ENCODE results near the gene P2RY8.
"Not testable (repeated sequence)": the region's sequence is repeated elsewhere in the genome, so short reads cannot be mapped to it uniquely, and the experiment has no call there.

Gene P2RY8

GRCh38 chrX:1518512-1518911 lies 18.5 kb downstream of the P2RY8 start:
- no peak for FAIRE-seq

DNA sequence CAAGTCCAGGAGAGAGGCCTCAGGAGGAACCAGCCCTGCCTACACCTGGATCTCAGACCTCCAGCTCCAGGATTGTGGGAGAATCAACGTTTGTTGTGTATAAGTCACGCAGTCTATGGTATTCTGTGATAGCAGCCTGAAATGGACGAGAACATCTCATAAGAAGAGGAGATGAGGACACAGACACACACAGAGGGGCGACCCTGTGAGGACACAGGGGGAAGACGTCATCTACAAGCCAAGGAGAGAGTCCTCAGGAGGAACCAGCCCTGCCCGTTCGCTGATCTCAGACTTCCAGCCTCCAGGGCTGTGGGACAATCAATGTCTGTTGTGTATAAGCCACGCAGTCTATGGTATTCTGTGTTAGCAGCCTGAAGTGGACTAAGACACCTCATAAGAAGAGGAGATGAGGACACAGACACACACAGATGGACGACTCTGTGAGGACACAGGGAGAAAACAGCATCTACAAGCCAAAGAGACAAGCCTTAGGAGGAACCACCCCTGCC lies 20.3 kb downstream of the P2RY8 start:
- no peak for FAIRE-seq

- no peak for FAIRE-seq
These were observed 25.2 kb downstream of the P2RY8 start for GRCh38 chrX:1511829-1512228.

DNA sequence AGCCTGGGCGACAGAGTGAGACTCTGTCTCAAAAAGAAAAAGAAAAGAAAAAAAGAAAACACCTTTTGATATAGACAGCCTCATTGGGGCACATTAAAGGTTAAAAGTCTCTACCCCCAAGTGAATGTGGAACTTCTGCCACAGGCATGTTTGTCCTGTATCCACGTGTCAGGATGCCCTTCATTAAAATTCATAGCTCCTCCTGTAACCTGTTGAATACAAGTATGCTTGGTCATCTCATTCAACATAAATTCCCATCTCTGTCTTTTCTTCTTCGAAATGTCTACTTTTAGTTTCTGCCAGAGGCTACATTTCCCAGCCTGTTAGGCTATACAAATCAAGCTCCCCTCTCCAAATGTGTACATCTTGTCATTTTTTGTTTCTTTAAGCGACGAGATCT lies 25.8 kb downstream of the P2RY8 start:
- FAIRE-seq: no peak

GRCh38 chrX:1507511-1508463 lies 29.2 kb downstream of the P2RY8 start:
- no peak for FAIRE-seq

DNA sequence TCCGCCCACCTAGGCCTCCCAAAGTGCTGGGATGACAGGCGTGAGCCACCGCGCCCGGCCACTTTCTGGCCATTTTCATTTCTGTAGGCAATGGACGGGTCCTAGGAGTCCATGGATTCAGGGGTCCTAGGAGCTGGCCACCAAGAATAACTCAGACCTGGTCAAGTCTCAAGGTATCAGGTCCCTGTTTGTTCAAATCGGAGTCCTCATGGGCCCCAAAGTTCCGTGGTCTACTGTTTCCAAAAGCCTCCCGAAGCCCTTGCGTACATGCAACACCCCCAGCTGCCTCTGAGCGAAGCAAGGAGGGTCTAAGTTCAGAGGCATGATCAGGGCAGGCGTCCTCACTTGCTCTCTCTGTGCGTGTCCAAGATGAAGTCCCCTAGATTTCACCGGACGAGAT lies 30.1 kb downstream of the P2RY8 start:
- FAIRE-seq: no peak

DNA sequence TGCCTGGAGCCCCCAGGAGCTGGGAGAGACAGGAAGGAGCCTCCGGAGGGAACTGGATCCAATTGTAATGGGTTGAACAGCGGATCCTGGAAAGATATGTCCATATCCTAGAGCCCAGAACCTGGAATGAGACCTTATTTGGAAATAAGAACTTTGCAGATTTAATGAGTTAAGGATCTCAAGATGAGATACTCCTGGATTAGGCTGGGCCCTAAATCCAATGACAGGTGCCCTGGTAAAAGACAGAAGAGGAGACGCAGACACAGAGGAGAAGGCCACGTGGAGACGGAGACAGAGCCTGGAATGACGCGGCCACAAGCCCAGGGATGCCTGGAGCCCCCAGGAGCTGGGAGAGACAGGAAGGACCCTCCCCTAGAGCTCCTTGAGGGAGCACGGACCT lies 34.1 kb downstream of the P2RY8 start:
- FAIRE-seq: no peak

DNA sequence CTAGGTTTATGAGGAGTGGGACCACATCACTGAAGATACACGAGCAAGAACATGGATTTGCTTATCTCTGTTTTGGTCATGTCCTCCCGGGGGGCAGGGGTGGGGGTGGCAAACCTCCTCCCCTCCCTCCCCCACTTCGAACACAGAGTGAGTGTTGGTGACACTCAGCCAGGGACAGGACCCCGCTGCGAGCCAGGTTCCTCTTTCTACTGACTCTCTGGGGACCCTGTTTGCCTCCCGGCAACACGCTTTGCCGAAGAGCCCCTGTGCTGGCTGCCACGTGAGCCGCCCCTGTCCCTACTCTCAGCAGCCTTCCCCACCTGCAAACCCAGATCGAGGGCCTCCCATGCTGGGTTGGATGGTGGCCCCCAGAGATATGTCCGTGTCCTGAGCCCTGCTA lies 34.7 kb downstream of the P2RY8 start:
- no peak for FAIRE-seq

DNA sequence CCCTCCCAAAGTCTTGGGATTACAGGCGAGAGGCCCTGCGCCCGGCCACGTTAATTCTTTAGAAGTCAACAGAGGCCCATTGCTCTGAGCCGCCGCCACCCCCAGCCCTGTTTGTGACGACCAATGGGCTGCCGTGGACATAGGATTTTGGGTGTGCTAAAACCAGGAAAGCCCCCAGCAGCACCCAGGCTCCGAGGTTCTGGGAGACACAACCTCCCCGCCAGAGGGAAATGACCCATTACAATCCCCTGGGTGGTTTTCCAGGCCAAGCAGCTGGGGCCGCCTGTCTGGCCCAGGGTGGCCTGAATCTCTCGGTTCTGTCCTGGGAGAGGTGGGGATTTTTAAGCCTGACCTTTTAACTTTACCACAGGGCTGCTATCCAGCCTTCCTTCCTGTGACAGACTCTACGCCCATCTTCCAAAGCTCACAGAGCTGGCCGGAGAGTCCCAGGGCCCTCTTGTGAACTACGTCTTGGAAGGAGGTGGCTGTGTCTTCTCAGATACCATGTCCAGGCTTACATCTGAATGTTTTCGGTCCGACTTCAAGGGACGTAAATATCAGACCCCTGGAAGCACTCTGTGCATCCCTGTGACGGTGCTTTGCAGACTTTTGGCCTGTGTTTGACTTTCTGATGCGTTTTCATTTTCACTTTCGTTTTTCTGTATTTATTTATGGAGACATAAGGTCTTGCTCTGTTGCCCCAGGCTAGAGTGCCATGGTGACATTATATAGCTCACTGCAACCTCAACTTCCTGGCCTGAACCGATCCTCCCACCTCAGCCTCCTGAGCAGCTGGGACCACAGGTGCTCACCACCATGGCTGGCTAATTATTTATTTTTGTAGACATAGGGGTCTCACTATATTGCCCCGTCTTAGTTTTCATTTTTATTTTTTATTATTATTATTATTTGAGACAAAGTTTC lies 36.0 kb downstream of the P2RY8 start:
- FAIRE-seq: no peak

GRCh38 chrX:1496076-1496475 lies 40.9 kb downstream of the P2RY8 start:
- no peak for FAIRE-seq

DNA sequence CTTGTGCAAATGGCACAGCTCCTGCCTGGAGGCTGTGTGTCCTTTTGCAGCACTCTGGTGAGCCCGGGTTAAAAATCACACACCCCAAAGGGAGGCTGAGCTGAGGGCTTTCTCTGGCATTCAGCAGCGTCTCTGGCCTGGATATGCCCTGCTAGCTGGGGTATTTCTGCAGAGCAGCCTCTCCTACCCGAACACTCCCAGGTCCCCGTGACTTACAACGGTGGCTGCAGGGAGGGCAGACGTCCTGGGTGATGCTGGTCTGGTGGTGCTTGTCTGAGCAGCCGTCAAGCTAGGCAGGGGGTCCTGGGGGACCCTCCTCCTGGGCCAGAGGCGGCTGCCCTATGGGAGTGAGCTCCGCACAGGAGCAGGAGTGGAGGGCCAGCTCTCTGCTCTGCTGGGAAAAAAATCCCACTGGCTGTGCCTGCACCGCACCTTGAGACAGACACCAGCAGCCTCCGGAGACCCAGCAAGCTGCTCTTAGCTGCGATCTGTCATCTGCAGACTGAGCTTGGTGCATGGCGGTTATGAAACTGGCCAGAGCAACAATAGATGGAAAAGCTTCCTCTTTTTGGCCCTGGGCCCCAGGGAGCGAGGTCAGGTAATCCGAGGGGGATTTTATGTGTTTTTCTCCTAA lies 43.0 kb downstream of the P2RY8 start:
- FAIRE-seq: no peak

GRCh38 chrX:1493412-1493811 lies 43.6 kb downstream of the P2RY8 start:
- FAIRE-seq: no peak

DNA sequence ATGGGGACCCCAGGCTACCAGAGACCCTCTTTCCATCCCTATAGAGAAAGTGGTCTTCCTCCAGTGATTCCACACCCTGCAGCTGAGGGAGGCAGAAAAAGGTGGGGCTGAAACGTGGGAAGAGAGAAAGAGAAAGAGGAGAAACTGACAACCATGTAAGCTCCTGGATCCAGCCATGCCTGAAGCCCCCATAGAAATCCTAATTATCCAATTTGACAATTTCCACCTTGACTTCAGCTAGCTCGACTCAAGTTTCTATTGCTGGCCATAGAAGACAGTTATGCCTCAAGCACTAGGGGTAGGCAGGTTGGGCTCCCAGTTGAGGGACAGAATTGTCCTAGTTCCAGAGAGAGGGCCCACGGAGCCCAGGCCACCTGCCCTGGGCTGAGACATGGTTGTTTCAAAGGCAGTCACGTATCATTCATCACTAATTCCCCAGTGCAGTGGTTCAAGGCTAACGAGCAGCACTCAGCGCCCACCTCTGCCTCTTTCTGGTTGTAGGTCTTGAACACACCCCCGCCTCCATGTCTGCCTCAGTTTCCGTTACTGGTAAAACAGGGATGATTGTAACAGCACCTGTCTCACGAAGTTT lies 44.5 kb downstream of the P2RY8 start:
- no peak for FAIRE-seq

- FAIRE-seq: no peak
These were observed 45.1 kb downstream of the P2RY8 start for GRCh38 chrX:1491851-1492349.

- not testable (repeated sequence) for FAIRE-seq
These were observed 45.7 kb downstream of the P2RY8 start for GRCh38 chrX:1491248-1491647.

GRCh38 chrX:1490723-1491122 lies 46.3 kb downstream of the P2RY8 start:
- FAIRE-seq: not testable (repeated sequence)

GRCh38 chrX:1489354-1489753 lies 47.6 kb downstream of the P2RY8 start:
- FAIRE-seq: not testable (repeated sequence)

- FAIRE-seq: no peak
These were observed 48.2 kb downstream of the P2RY8 start for GRCh38 chrX:1488745-1489144.

DNA sequence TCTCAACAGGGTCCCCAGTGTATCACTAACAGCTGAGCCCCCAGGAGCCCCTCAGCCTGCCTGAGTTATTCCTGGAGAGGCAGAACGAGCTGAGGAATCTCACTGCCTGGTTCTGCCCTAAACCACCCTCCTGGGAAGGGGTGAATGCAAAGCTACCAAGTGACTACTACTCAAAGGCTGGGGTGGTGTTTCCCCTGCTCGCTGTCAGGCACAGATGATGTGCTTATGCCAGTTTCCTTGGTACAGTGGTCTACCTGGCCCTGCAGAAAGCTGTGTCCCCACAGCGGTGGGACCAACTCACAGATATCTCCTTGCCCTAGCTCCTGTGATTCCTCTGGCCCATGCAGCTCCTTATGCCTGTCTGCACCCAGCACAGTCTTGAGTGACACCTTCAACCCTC lies 48.8 kb downstream of the P2RY8 start:
- no peak for FAIRE-seq

- no peak for FAIRE-seq
These were observed 49.6 kb downstream of the P2RY8 start for GRCh38 chrX:1487401-1487800.

DNA sequence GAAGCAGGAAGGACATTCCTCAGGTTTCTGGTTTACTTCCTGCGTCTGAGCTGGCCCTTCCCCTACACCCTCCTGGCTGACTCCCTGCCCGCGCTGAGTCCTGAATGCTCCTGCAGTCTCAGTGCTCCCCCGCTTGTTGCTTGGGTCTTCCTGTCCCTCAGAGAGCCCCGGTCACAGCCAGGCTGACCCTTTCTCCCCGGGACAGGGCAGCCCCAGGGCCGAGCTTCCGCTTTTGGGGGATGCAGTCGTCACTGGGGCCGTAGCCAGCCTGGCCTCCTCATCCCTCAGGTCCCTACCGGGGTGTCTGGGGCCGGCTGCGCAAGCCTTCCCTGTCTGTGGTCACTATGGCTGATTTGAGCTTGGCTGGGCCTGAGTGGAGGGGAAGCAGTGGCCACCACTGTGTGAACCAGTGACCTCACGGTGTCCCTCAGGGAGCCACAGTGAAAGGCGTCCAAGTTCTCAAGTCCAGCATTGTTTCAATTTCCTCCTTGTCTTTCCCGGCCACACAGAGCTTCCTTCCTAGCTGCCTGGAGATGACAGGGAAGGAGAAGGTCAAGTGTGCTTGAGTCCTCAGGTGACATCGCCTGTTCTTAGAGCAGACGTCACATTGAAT lies 50.1 kb downstream of the P2RY8 start:
- no peak for FAIRE-seq

GRCh38 chrX:1486177-1486576 lies 50.8 kb downstream of the P2RY8 start:
- no peak for FAIRE-seq
